ENCODE results near the gene ADAM10.
"Not testable (repeated sequence)": the region's sequence is repeated elsewhere in the genome, so short reads cannot be mapped to it uniquely, and the experiment has no call there.

Gene ADAM10

DNA sequence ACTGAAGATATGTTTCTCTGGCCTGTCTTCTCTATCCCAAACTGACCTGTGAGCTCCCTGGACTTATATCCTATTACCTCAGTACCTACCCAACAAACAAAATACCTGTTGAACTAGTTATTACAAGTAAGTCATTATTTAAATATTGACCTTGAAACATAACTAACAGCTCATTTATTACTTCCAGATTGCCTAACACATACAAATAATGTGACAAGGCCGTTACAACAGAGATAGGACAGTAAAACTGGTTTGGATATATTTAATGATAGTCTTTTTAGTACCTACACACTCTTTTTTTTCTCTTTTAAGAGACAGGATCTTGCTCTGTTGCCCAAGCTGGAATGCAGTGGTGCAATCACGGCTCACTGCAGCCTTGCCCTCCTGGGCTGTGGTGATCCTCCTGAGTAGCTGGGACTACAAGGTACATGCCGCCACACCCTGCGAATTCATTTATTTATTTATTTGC is 145.0 kb downstream of the ADAM10 start:
- TF ChIP-seq, protein P1, sequence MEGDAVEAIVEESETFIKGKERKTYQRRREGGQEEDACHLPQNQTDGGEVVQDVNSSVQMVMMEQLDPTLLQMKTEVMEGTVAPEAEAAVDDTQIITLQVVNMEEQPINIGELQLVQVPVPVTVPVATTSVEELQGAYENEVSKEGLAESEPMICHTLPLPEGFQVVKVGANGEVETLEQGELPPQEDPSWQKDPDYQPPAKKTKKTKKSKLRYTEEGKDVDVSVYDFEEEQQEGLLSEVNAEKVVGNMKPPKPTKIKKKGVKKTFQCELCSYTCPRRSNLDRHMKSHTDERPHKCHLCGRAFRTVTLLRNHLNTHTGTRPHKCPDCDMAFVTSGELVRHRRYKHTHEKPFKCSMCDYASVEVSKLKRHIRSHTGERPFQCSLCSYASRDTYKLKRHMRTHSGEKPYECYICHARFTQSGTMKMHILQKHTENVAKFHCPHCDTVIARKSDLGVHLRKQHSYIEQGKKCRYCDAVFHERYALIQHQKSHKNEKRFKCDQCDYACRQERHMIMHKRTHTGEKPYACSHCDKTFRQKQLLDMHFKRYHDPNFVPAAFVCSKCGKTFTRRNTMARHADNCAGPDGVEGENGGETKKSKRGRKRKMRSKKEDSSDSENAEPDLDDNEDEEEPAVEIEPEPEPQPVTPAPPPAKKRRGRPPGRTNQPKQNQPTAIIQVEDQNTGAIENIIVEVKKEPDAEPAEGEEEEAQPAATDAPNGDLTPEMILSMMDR (conservative IDR thresholded peaks at IDR 0.05; ENCODE audit: low read depth, low read length), result no peak
- H3K4me3 ChIP-seq (ENCODE audit: low read length), result no peak overlapping the region
- DNase-seq (ENCODE audit: low read depth), result no peak

DNA sequence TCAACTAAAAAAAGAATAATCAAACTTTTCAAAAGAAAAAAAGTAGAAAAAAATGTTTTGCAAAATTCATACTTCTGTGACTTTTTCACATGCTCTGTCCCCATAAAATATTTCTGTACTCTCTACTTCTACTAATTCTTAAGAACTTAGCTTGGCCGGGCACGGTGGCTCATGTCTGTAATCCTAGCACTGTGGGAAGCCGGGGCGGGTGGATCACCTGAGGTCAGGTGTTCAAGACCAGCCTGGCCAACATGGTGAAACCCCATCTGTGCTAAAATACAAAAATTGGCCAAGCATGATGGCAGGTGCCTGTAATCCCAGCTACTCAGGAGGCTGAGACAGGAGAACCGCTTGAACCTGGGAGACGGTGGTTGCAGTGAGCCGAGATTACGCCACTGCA is 145.6 kb downstream of the ADAM10 start:
- not testable (repeated sequence) for H3K4me3 ChIP-seq (ENCODE audit: low read length); DNase-seq (ENCODE audit: low read depth)

DNA sequence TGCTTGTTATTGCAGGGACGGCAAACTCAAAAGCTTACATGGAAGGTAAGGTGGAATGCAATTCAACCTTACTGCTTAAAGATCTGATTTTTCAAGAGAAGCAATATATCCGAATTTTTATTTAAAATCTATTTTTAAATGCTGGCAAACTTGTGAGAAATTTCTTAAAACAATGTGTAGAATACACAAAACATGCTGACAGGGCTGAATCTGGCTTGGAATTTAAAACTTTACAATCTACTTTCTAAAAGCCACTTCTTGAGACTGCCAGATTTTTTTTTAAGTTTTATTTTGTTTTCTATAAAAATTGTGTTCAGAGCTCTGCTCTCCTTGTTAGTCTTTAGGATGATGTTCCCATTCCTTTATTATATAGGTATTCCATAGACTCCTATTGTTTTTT is 146.7 kb downstream of the ADAM10 start:
- TF ChIP-seq, protein P1 (conservative IDR thresholded peaks at IDR 0.05; ENCODE audit: low read depth, low read length), result no peak
- DNase-seq (ENCODE audit: low read depth), result no peak
- H3K4me3 ChIP-seq (ENCODE audit: low read length), result no peak overlapping the region

DNA sequence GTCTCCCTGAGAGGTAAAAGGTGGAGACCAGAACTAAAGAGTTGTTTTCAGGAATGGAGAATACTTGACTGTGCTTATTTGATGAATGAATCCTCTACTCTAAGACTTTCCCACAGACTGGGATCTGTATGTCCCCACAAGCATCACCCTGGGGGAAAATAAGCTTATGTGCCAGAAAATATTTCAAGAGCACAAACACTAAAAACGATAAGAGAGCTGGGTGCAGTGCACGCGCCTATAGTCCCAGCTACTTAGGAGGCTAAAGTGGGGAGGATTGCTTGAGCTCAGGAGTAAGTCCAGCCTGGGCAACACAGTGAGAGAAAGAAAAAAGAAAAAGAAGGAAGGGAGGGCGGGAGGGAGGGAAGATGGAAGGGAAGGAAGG is 150.7 kb downstream of the ADAM10 start:
- TF ChIP-seq, protein P1 (conservative IDR thresholded peaks at IDR 0.05; ENCODE audit: low read depth, low read length), result no peak
- no peak for DNase-seq (ENCODE audit: low read depth)
- H3K4me3 ChIP-seq (ENCODE audit: low read length), result no peak overlapping the region

DNA sequence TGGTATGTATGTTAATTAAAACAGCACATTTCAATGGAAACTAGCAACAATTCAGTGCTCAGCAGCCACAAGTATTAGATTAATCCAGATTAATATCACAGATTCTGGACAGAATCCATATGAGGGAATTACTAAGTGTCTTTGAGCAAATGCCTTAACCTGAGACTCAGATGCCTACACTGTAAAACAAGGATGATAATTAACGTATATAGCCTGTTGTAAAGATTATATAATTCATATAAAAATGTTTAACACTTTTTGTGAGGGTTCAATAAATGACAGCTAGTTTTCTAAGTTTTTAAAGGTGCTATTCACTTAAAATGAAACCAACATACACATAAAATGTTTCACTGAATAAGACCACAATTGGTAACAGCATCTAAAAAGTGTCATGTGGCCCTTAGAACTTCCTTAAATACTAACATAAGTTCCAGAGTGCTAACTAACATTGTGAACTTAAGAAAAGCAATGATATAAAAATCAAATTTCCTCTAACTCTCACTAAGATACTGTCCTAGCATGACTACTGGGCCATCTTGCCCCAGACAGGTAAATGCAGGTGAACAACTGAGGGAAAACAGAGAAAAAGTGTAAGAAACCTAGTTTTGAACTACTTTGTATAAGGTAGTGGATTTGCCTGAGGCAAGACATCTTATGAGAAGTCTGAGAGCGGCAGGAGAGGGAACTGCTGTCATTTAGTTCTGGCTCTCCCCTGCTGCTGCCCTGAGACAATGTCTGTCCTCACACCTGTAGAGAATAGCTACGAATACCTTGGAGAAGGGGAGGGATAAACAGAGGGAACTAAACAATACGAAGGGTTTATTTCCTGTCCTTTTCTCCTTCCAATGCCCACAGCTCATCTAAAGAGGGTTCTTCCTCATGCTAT is 151.3 kb downstream of the ADAM10 start:
- TF ChIP-seq, protein P1 (conservative IDR thresholded peaks at IDR 0.05; ENCODE audit: low read depth, low read length), result no peak
- DNase-seq (ENCODE audit: low read depth), result peak; percentile 39
- no peak overlapping the region for H3K4me3 ChIP-seq (ENCODE audit: low read length)

DNA sequence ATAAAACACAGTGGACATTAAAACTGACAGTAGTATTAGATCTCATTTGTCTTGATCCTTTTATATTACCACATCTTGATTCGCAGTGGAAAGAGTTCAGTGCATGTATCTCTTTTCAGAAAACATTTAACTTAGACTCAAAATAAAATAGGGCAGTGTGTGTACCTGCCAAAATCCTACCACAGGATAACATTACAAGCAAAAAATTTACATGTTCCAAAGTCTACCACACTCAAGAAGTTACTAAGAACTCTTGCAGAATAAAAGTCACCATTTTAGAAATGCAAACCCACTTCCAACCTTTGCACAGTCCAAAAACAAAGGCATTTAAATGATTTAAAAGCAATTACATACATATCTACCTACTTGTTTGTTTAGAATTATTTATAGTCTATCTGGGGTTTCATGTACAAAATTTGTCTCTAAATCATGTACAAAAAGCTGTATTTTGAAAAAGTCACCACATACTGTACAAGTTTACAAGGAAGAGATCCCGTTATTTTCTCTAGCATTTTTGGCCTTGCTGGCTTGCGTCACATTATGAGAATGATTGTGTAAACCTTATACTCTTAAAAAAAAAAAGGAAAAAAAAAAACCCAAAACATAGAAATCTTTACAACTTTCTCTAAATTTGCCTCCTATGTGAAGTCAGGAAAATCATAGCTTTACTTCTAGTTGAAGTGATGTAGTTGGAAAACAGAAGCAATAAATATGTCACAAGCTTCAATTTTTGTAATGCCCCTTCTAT is 153.8 kb downstream of the ADAM10 start:
- no peak overlapping the region for H3K4me3 ChIP-seq (ENCODE audit: low read length)
- TF ChIP-seq, protein P1 (conservative IDR thresholded peaks at IDR 0.05; ENCODE audit: low read depth, low read length), result no peak
- DNase-seq (ENCODE audit: low read depth), result no peak

DNA sequence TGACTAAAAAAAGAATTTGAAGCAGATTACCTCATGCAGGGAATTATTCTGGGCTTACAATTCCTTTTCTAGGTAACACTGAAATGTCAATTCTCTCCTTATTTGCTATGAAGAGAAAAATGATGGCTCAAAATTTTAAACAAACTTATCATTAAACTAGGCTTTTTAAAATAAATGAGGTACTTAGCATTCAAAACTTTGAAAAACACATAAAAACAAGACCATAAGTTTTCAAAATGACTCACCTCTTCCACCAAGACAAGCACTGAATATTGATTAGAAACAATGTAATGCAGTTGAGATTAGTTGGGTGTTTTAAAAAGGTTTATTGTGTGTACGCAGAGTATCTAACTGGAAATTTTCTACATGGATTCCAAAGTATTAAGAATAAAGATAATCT is 154.6 kb downstream of the ADAM10 start:
- no peak overlapping the region for H3K4me3 ChIP-seq (ENCODE audit: low read length)

More for the DNA sequence above, 154.6 kb downstream of the ADAM10 start:
- TF ChIP-seq, protein P1 (conservative IDR thresholded peaks at IDR 0.05; ENCODE audit: low read depth, low read length), result no peak
- no peak for DNase-seq (ENCODE audit: low read depth)

All from retinal pigment epithelial cell (primary cell).